HG03280 (cell line): ENCODE measurements around the gene ATG2B.
"Not testable (repeated sequence)": the region's sequence is repeated elsewhere in the genome, so short reads cannot be mapped to it uniquely, and the experiment has no call there.

ENCODE experiments used
- ATAC-seq: cut with Tn5 transposase; IDR thresholded peaks from one replicate; pipeline ENCODE4 v1.9.1; 2021; ENCODE audit warnings: mild to moderate bottlenecking, moderate library complexity; ENCODE audit not compliant: unreplicated experiment

ATG2B gene

GRCh38 chr14:96254687-96255086, 108.5 kb downstream of the ATG2B start:
- ATAC-seq: no peak

- ATAC-seq: no peak
Observed at GRCh38 chr14:96252999-96253539, 110.1 kb downstream of the ATG2B start.

- ATAC-seq: no peak
Observed at GRCh38 chr14:96252323-96252998, 110.7 kb downstream of the ATG2B start.

GRCh38 chr14:96251656-96252155, 111.4 kb downstream of the ATG2B start:
- ATAC-seq: no peak

- ATAC-seq: no peak
Observed at GRCh38 chr14:96250485-96250884, 112.7 kb downstream of the ATG2B start.

GRCh38 chr14:96249029-96249428, 114.1 kb downstream of the ATG2B start:
- no peak for ATAC-seq

- ATAC-seq: no peak
Observed at GRCh38 chr14:96247031-96247430, 116.1 kb downstream of the ATG2B start.

GRCh38 chr14:96246539-96246847, 116.6 kb downstream of the ATG2B start:
- ATAC-seq: no peak

- no peak for ATAC-seq
Observed at GRCh38 chr14:96245710-96246538, 117.2 kb downstream of the ATG2B start.

GRCh38 chr14:96245074-96245473, 118.1 kb downstream of the ATG2B start:
- ATAC-seq: not testable (repeated sequence)

GRCh38 chr14:96243785-96244184, 119.4 kb downstream of the ATG2B start:
- no peak for ATAC-seq

GRCh38 chr14:96242126-96242525, 121.0 kb downstream of the ATG2B start:
- ATAC-seq: no peak

GRCh38 chr14:96240641-96241040, 122.5 kb downstream of the ATG2B start:
- ATAC-seq: no peak

- no peak for ATAC-seq
Observed at GRCh38 chr14:96239711-96240141, 123.4 kb downstream of the ATG2B start.

GRCh38 chr14:96238676-96239265, 124.4 kb downstream of the ATG2B start:
- ATAC-seq: no peak

- ATAC-seq: no peak
Observed at GRCh38 chr14:96237641-96238040, 125.5 kb downstream of the ATG2B start.

- no peak for ATAC-seq
Observed at GRCh38 chr14:96235426-96235825, 127.7 kb downstream of the ATG2B start.

- ATAC-seq: no peak
Observed at GRCh38 chr14:96233661-96234060, 129.5 kb downstream of the ATG2B start.

- ATAC-seq: no peak
Observed at GRCh38 chr14:96232506-96232905, 130.6 kb downstream of the ATG2B start.

- ATAC-seq: no peak
Observed at GRCh38 chr14:96231526-96232130, 131.5 kb downstream of the ATG2B start.

- ATAC-seq: no peak
Observed at GRCh38 chr14:96231056-96231455, 132.1 kb downstream of the ATG2B start.
